LHCN-M2 (cell line): Measurements from ENCODE around the gene PMS1. TPM values are rescaled to one million over a fixed set of nuclear protein-coding genes. Genes with fewer than 3 reads are reported as not detected.
"Not testable (repeated sequence)": the region's sequence is repeated elsewhere in the genome, so short reads cannot be mapped to it uniquely, and the experiment has no call there.

ENCODE experiments used
- DNase-seq: peaks from one replicate; pipeline ENCODE4 v3.0.0-alpha.2; 2012; ENCODE audit warnings: low read depth
- polyA plus RNA-seq: library from polyadenylated mRNA; unstranded; fragments of >200 nt; gene quantifications from one replicate; pipeline ENCODE4 v1.2.1, GENCODE V29; 2012; ENCODE audit warnings: missing spikeins
- total RNA-seq: library from RNA; depleted of rRNA; stranded (reverse); fragments of >200 nt; gene quantifications from 2 replicates; pipeline ENCODE4 v1.2.3, GENCODE V29; 2014; rRNA removed

PMS1 gene
- total RNA-seq, result 22.2 and 27.9 TPM in 2 replicates
- 5.5 TPM for polyA plus RNA-seq

DNA sequence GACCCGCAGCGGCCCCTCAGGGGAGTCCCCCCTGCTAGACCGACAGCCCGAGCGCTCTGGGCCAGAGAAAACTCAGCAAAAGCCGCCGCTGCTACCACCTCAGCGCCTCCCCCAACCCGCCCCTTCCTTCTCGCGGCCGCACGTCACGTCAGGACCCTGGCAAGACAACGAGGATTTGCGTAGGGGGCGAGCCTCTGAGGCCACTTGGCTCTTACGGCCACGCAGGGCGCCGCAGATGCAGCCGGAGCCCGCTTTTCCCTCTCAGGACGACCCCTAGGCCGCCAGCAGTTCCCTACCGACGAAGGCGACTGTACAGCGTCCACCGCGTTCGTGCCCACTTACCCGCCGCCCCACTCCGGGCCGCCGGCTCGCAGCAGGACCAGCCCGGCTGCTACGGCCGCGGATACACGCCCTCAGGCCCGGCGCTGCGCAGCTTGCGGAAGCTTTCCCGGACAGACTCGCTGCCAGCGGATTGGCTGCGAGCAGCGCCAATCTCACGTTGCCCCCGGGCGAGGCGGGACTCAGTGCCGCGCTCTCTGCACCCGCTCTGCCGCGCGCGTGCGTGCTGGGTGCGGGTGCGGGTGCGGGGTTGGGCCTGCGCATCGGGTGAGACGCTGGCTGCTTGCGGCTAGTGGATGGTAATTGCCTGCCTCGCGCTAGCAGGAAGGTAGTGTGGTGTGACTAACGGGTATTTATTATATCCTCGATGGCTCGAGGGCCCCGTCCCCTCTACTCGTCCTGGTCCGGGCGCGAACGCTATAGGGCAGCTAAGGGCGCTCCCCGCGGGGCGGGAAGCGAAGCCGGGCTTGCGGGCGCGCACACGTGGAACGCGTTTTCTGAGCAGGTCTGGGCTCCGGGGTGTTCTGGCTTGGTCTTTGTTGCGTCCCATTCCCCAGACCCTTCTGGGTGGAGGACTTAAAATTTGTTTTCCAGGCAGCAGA is at the start of gene PMS1, which contains the start of gene ORMDL1:
Gene PMS1 (plus strand): TSS at position 524 of the 941 bp plus-strand sequence. CDS start 7,360 bp downstream, outside the sequence.
Gene ORMDL1 (minus strand): TSS at position 413 of the 941 bp plus-strand sequence. CDS start 1,744 bp downstream, outside the sequence.
- DNase-seq, result peak; percentile 94

DNA sequence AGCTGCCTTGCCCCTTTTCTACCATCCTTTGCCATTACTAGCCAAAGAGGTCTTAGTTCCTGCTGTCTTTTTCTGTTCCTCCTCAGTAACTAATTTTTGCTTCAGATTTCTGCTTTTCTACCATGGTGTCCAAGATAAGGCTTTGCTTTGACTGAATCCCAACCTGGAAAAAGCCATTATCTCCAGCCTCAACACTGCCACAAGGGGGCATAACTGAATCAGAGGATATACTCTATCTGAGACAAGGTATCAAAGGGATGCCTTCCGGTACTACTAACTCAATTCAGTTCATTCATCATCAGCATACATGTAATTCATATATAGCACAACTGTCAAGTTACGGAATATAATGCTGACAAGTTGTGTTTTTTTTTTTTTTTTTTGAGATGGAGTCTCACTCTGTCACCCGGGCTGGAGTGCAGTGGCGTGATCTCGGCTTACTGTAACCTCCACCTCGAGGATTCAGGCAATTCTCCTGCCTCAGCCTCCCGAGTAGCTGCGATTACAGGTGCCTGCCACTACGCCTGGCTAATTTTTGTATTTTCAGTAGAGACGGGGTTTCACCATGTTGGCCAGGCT is 33.1 kb upstream of the PMS1 start:
- peak; percentile 29 for DNase-seq

DNA sequence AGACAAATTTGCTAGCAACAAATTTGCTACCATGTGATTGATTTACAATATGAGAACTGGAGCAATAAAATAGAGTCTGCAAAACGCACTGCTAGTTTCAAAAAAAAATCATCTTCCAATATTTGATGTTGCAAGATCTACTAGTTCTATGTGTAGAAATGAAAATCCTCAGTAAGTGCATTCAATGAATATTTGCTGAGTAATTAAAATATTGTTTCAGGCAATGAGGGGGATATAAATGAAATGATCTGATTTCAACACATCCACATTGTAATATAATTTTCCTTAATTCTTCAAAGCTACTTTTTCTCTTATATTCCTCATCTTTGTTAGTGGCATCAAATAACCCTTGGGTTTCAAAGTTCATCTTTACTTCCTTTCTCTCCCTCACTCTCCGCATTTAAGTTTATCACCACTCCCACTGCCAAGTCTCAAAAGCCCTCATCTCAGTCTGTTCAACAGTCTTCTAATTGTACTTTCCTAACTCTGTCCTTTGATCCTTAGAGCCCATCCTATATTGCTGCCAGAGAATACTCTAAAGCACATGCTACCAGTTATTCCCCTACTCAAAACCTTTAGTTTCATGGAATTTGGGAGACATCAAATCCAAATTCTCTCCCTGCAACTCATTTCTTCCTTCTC is 27.8 kb upstream of the PMS1 start:
- DNase-seq, result no peak

DNA sequence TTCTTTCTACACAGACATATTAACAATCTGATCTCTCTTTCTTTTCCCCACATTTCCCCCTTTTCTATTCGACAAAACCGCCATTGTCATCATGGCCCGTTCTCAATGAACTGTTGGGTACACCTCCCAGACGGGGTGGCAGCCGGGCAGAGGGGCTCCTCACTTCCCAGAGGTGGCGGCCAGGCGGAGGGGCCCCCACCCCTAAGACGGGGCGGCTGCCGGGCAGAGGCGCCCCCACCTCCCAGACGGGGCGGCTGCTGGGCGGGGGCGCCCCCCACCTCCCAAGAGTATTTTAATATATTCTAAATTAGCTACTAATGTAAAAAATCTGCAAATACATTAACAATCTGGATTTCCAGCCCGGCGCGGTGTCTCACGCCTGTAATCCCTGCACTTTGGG is 24.1 kb upstream of the PMS1 start:
- DNase-seq, result not testable (repeated sequence)

DNA sequence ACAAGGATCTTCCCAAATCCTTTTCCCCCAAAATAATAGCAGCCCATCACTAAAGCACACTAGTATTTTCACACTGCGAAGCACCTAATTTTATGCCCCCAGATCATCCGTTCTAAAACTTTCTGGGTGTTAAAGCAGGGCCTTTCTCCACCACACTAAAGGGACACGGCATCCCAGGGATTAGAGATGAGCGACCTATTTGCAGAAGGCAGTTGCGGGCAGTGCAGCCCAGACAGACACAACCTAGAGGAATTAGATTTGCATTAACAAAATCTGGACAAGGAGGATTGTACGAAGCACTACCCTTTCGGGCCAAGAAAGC is 22.1 kb upstream of the PMS1 start:
- DNase-seq, result no peak

DNA sequence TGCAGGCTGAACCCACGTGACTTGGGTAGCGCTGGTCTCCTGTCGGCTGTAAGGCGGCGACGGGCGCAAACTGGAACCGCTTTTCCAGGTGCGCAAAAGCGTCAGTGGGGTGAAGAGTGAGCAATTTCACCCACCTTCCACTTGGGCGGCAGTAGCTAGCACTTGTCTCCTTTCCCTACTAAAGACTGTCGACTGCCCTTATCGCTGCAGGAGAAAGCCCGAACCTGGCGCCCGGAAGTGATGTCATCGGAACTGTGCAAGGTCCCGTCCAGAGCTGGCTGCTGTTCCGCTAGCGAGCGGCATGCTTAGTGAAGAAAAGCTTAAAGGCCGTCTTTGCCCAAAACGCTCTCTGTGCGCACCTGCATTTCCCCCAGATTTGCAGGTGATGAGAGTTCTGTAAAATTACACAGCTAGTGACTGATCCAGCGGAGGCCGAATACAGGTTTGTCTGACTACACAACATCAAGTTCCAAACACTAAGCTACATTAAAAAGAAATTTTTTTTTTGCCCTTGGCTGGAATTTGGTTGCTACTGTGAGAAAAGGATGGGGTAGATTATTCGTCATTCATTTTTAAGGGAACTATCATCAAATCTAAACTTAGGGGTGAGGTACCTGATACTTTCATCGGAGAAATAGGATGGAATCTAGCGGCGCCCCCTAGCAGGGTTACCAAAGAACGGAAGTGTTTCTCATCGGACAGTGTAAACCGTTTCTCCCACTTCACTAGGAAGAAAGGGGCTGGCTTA is 21.5 kb upstream of the PMS1 start, which contains the start of gene OSGEPL1:
Gene OSGEPL1 (minus strand): TSS at position 242 of the 748 bp plus-strand sequence. CDS start 1,152 bp downstream, outside the sequence.
- peak; percentile 88 for DNase-seq

DNA sequence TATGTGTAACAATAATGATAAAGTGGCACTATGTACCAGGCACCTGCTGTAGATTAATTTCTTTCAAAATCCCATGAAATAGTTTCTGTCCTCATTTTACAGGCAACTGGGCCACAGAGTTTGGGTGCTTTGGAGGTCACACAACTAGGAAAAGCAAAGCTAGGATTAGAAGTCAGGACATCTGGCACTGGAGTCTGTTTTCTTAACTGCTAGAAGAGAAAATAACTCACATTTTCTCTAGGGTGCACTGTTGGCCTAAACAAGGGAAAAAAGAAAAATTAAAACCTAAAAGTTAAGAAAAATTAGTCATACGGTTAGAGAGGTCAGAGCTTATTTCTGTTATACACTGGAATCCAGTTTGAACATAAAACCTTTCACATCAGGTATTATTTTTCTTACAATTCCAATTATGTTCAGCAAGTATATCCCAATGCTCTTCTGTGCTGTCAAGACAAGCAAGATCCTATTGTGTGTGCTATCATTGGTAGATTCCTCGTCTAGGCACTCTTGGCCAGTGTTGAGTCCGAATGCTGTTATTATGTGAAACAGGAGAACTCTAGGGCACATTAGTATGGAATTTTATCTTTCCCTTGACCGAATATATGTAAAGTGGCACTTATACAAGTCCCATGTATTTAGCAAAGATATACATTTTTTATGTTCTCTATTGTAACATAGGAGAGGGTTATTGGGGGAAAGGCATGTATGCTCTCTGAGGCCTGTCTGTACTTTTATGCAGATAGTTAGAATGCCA is 20.2 kb upstream of the PMS1 start:
- peak; percentile 42 for DNase-seq

DNA sequence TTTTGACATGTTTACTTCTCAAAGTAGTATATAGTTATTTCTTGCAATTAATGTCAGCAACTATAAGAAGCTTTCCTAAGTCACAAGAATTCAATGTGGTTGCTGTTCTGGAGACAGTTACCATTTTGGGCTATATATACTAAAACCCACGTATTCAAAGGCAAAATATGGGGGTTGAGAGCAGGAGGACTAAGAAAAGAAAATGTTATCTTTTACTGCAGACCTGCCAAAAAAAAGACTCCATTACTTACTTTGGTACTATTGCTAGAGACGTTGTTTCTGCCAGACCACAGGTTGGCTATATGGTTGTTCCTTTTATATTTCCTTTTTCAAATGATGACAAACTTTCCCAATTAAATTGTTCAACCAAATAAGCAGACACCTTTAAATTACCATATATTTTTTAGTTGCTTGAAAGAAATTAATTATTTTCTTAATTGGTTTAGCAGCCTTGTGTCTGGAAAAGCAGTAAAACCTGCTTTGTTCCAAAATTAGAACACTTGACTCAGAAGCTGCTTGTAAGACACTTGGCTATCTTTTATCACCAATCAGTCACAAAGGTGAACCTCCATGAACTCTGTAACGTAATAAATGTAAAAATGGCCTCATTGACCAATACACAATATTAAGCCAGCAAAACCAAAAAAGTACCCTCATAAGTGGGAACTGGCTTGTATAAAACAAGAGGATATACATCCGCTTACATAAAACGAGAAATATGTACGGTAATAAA is 13.5 kb upstream of the PMS1 start:
- no peak for DNase-seq

DNA sequence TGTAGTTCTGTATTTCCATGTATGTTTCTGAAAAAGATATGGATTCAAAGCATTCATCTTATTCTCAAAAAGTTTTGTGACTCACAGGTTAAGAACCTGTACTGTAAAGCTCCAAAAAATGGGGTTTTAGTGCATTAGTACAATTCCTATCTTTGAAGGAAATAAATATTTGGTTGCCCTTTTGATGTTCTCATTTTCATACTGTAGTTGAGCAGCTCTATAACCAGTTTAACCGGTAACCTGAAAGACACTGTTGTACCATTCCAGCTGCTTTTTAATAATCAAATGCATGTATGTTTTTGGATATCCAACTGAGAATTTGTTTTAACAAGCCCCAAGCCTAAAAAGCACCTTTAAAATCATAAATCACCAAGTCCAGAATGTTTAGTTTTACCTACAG is 12.0 kb upstream of the PMS1 start:
- no peak for DNase-seq

DNA sequence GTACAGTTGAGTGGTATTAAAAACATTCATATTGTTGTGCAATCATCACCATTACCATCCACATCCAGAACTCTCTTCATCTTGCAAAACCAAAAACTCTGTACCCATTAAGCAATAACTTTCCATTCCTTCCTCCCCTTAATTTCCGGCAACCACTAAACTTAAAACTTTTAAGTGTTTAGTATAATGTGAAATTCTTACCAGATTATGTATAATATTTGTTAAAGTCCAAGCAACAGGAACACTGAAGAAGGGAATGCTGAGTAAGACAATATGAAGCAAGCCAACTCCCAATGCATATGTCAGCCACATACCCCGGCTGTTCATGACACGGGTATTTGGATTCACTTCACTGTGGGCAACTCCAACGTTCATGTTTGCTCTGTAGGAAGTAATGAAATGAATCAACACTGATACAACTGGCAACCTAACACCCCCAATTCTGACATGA is 2.0 kb upstream of the PMS1 start:
- no peak for DNase-seq

DNA sequence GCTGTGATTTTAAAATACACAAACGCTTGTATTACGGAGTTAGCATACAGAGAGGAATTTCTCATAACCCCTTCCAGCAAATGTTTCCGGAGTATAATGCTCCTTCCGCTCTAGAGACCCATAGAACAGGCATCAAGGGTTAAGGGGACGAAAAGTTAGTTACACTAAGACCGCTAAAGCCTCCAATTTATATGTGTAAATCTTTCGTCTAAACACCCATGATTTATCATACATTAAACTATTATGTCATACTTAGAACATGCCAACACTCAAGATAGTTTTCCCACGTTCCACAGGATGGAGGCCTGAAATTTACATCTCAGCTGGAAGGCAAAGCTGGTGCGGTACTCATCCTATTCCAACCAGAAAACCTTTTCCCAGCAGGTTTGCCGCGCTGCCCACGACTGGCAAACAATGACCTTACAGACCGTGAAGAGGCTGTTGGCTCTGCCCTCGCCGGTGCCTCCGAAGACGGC is 761 bp upstream of the PMS1 start:
- peak; percentile 49 for DNase-seq

DNA sequence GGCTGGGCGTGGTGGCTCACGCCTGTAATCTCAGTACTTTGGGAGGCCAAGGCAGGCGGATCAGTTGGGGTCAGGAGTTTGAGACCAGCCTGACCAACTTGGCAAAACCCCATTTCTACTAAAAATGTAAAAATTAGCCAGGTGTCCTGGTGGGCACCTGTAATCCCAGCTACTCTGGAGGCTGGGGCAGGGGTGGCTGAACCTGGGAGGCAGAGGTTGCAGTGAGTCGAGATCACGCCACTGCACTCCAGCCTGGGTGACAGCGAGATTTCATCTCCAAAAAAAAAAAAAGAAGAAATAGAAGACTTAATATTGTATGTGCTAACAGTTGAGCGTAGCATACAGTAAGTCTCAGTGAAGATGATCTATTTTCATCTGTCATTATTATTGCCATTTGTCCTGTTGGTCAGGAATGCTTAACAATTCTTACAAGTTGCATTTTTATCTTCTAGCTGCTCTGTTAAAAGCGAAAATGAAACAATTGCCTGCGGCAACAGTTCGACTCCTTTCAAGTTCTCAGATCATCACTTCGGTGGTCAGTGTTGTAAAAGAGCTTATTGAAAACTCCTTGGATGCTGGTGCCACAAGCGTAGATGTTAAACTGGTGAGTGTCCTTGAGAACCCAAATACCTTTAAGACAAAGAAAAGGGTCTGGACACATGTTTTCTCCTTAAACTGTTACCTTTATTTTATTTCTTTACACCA is 7.2 kb downstream of the PMS1 start:
- DNase-seq, result no peak

DNA sequence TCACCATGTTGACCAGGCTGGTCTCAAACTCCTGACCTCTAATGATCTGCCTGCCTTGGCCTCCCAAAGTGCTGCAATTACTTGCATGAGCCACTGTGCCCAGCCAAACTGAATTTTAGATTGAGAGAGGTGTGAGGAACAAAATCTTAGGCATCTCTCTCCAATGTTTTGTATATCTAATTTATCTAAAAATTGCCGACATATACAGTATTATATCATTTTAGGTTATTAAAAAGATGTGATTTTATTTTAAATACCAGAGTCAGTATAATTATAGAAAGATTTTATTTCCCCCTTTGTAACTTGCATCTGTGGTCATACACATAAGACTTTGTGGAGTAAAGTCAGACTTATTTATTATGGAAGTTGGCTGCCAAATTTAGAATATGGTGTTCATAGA is 10.1 kb downstream of the PMS1 start:
- DNase-seq, result no peak

DNA sequence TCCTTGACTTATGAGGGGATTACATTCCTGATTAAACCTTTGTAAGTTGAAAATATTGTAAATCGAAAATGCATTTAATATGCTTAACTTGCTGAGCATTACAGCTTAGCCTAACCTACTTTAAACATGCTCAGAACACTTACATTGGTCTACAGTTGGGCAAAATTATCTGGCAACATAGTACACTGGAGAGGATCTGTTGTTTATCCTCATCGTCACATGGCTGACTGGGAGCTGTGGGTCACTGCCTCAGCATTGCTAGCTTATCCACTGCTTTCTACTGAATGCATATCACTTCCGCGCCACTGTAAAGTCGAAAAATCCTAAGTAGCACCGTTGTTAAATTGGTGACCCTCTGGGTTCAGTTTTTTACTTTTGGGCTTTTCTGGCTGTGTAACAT is 13.7 kb downstream of the PMS1 start:
- DNase-seq, result no peak

DNA sequence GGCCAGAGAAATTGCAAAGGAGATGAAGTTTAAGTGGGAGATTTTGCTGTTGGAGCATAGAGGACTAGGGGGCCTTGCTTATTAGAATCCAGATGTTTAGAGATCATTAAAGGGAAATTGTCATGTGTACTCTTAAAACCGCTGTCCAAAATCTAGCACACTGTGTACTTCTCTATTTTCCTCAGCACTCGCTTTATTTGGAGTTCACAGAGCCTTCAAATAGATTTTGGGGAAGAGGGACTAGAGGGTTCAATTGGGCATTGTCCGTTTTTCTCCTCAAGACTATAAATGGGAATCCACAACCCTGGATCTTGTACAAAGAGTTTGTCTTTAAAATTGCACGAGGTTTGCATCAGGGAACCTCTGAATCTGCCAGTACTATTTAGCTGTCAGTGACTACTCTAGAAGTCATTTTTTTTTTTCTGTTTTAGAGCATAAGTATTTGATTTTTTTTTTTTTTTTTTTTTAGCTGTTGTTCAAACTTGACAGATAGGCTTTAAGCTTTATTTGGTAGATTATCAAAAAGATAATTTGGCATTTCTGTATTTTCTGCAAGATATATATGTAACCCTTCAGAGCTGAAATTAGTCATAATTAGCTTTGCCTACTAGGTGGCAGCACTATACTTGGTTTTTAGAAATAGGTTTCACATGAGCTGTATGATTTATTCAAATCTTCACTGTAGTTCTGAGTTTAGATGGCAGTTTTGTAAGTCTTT is 14.2 kb downstream of the PMS1 start:
- DNase-seq, result peak; percentile 75

DNA sequence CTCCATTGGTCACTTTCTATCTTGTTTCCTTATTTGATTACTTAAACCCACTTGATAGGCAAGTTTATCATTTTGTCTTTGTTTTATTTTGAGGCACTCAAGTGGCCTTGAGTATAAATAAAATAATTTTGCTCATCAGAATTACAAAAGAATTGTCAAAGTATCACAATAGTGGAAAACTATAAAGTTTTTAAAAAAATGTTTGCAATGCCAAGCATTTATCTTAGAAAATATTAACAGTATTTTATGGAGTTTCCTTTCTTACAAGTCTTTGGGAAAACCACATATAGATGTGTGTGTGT is 14.7 kb downstream of the PMS1 start:
- DNase-seq, result no peak

DNA sequence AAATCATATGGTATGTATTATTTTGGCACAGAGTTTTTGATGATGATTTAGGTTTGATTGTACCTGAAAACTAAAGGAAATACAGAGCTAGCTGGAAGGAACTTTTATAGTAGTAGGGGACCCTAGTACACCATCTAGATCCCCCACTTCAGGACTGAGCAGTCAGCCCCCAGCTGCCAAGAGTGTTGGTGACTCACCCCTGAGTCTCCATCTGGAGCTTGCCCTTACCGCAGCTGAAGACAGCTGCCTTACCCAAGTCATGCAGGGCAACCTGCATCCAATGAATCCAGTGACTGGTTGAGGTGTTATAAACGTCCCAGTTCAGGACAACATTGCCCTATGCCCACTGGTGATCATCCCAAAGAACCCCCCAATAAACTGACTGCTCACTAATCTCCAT is 15.3 kb downstream of the PMS1 start:
- peak; percentile 93 for DNase-seq

DNA sequence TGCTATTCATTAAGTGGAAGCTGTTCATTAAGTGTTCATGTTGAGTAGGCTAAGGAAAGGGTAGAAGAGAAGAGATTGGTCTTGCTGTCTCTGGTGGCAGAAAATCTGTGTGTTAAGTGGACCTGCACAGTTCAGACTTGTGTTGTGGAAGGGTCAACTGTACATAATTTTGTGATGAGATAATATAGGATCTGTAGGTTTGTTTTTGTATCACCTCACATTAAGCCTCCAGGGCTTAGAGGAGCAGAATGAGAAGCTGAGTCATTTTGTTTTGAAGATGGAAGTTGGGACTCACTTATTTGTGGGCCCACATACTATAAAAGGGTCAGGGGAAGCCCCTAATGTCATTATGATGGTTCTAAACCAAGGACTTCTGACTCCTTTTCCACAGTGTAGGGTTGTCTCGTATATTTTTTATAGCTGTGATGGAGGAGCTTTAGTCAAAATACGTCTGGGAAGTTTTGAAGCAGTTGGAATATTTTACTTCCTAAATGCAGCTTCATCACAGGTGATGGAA is 18.2 kb downstream of the PMS1 start:
- no peak for DNase-seq

DNA sequence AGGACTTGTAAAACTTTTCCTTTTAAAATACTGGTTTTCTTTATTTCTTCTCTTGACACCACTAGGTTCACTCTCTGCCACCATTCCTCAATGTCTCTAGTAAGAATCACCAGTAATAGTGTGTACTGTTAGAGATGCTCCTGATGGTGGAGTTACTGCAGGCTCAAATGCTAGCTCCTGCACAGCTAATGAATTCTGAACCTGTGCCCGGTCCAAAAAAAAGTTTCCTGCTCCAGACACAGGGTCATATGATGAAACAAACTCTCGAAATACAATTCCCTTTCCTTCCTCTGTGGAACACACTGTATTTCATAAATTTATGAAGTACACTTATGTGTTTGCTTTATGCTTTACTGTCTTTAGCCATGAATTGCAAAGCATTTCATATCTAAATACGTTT is 19.2 kb downstream of the PMS1 start:
- no peak for DNase-seq
